ENCODE results near the gene MTFMT.
"Not testable (repeated sequence)": the region's sequence is repeated elsewhere in the genome, so short reads cannot be mapped to it uniquely, and the experiment has no call there.

The MTFMT gene

DNA sequence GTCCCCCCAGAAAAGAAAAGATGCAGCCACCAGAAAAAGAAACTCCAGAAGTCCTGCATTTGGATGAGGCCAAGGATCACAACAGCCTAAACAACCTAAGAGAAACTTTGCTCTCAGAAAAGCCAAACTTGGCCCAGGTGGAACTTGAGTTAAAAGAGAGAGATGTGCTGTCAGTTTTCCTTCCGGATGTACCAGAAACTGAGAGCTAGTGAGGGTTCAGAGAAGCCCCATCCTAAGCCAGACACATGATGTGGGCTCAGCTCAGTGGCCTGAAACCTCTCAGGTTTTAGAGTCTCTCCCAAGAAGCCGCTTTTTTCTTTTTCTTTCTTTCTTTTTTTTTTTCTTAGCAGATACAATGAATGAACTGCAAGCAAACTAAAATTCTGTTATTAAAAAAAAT lies 23.5 kb upstream of the MTFMT start:
- H3K27ac ChIP-seq: no peak overlapping the region
- no peak for DNase-seq
- H3K36me3 ChIP-seq (replicated peaks): no peaks in the 10 kb centered on the region
- in situ Hi-C loops (cut with HindIII; ENCODE audit: low pct_ligation_motif_present, low sequenced_read_pairs): no loop called here
- H3K27me3 ChIP-seq (replicated peaks): no peaks in the 10 kb centered on the region
- H3K4me3 ChIP-seq (ENCODE audit: low read depth, low read length): no peak overlapping the region
- TF ChIP-seq, protein P1, sequence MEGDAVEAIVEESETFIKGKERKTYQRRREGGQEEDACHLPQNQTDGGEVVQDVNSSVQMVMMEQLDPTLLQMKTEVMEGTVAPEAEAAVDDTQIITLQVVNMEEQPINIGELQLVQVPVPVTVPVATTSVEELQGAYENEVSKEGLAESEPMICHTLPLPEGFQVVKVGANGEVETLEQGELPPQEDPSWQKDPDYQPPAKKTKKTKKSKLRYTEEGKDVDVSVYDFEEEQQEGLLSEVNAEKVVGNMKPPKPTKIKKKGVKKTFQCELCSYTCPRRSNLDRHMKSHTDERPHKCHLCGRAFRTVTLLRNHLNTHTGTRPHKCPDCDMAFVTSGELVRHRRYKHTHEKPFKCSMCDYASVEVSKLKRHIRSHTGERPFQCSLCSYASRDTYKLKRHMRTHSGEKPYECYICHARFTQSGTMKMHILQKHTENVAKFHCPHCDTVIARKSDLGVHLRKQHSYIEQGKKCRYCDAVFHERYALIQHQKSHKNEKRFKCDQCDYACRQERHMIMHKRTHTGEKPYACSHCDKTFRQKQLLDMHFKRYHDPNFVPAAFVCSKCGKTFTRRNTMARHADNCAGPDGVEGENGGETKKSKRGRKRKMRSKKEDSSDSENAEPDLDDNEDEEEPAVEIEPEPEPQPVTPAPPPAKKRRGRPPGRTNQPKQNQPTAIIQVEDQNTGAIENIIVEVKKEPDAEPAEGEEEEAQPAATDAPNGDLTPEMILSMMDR (IDR thresholded peaks at IDR 0.05; ENCODE audit: low read depth, low read length, missing control alignments): no peak

DNA sequence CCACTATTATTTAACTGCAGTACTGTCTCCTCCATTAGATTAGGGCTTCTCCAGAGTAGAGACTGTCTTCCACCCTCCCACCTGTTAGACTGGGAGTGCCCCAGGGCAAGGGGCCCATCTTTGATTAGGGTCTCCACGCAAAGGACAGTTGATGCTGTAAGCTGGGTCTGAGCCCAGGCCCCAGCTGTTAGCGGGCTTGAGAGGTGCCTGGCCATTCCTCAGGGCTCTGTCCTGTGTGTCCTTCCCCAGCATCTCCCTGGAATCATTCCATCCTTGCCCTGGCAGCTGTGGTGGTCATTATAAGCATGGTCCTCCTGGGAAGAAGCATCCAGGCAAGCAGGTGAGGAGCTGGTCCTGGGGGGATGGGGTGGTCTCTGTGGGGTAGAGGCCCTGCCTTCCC lies 21.8 kb upstream of the MTFMT start:
- TF ChIP-seq, protein P1 (IDR thresholded peaks at IDR 0.05; ENCODE audit: low read depth, low read length, missing control alignments): no peak
- Histone ChIP-seq H3K4me3 (ENCODE audit: low read depth, low read length) (no peak overlapping the region), H3K27me3 (replicated peaks) (no peaks in the 10 kb centered on the region), H3K36me3 (replicated peaks) (no peaks in the 10 kb centered on the region), H3K27ac (no peak overlapping the region)
- in situ Hi-C loops (cut with HindIII; ENCODE audit: low pct_ligation_motif_present, low sequenced_read_pairs): no loop called here
- DNase-seq: no peak

DNA sequence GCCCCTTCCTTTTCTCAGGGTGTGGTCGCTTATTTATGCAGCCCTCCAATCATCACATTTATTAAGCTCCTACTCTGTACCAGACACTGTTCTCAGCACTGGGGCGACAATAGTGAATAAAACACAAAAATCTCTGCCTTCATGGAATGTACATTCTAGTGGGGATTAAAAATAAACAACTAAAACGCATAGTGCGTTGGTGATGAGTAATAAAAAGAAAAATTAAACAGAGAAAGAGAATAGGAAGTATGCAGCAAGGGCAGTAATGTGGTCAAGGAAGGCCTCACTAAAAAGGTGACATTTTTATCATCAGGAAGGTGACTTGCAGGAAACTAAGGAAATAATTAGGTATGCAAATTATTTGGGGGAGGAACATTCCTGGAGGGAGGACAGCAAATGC lies 20.8 kb upstream of the MTFMT start:
- in situ Hi-C loops (cut with HindIII; ENCODE audit: low pct_ligation_motif_present, low sequenced_read_pairs): no loop called here
- no peaks in the 10 kb centered on the region for H3K36me3 ChIP-seq (replicated peaks)
- H3K27me3 ChIP-seq (replicated peaks): no peaks in the 10 kb centered on the region
- H3K27ac ChIP-seq: no peak overlapping the region
- DNase-seq: no peak
- TF ChIP-seq, protein P1 (IDR thresholded peaks at IDR 0.05; ENCODE audit: low read depth, low read length, missing control alignments): no peak
- no peak overlapping the region for H3K4me3 ChIP-seq (ENCODE audit: low read depth, low read length)

DNA sequence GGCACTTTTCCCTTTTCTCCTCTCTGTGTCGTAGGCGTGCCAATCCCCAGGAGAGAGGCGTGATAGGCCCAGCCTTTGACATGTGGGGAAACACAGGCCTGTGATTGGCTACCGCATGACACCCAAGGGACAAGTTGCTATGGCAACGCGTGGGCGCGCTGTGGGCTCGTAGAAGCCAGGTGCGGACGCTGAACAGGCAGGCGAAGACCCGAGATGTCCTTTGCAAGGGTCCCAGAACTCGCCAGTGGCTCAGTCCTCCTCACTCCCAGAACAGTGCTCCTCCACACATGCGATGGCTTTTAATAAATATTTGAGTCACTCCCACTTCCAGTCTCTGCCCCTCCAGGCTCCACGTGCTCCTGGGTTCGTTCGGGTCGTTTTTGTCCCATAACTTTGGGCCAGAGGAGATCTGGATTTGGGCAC lies 20.0 kb upstream of the MTFMT start:
- DNase-seq: peak; percentile 93
- TF ChIP-seq, protein P1 (IDR thresholded peaks at IDR 0.05; ENCODE audit: low read depth, low read length, missing control alignments): no peak
- Histone ChIP-seq H3K4me3 (ENCODE audit: low read depth, low read length) (peak overlapping the region; percentile 50), H3K27ac (no peak overlapping the region), H3K27me3 (replicated peaks) (no peaks in the 10 kb centered on the region), H3K36me3 (replicated peaks) (no peaks in the 10 kb centered on the region)
- in situ Hi-C loops (cut with HindIII; ENCODE audit: low pct_ligation_motif_present, low sequenced_read_pairs): no loop called here

DNA sequence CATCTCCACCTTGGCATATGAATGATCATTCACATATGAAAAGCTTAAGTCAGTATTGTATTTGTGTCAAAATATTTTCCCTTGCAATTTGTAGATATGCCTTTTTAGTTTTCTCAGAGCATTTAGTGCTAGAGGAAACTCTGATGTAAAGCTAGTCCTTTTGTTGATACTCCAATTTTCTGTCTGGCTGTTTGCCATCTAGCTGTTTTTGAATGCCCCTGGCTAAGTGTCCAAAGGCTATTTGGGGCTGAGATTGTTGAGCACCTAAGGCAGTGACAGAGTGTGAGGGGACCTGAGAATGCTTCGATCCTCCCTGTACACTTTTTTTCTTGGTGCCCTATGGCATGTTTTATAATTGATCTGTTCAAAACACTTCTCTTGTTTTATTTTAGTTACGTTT lies 18.8 kb upstream of the MTFMT start:
- no peak for DNase-seq
- TF ChIP-seq, protein P1 (IDR thresholded peaks at IDR 0.05; ENCODE audit: low read depth, low read length, missing control alignments): no peak
- in situ Hi-C loops (cut with HindIII; ENCODE audit: low pct_ligation_motif_present, low sequenced_read_pairs): no loop called here

DNA sequence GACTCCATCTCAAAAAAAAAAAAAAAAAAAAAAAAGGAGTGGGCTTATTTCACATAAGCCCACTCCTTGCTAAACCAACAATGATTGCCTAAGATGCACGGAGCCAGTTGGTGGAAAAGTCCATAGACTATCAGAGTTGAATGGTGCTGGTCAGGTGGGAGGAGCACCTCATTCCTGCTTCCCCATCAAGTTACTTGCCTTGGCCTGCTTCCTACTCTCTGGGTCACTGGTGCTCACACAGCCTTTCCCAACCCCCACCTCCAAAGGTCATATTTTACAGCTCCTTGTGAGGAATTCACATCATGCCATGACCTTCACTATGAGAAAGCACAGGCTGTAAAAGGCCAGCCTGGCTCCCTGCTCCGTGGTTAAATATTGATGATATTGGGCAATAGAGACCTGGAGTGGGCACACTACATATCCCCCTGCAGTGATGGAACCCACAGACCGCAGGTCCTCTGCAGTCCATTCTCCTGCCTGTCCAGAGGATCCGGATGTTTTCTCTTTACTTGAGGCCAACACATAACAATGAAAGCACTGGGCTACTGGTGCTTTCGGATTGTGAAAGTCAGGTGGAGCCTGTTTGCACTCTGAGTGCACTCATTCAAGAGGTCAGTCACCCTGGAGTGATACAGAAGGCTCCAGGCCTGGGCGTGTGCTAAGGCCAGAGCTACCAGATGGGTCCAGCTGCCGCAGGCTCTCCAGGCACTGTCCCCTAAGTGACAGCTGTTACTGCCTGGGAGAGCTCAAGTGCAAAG lies 15.5 kb upstream of the MTFMT start, which contains the start of gene SLC51B:
Gene SLC51B, plus strand, starts transcription at position 664 of the 758 bp plus-strand sequence. CDS start 4,618 bp downstream, outside the sequence.
- H3K27ac ChIP-seq: no peak within 1 kb of the TSS
- H3K4me3 ChIP-seq (ENCODE audit: low read depth, low read length): no peak within 1 kb of the TSS
- TF ChIP-seq, protein P1 (IDR thresholded peaks at IDR 0.05; ENCODE audit: low read depth, low read length, missing control alignments): no peak
- H3K27me3 ChIP-seq (replicated peaks): no peaks in the 10 kb centered on the region
- DNase-seq: no peak
- no peaks in the 10 kb centered on the region for H3K36me3 ChIP-seq (replicated peaks)
- in situ Hi-C loops (cut with HindIII; ENCODE audit: low pct_ligation_motif_present, low sequenced_read_pairs): no loop called here

More for the DNA sequence above, 18.8 kb upstream of the MTFMT start:
- H3K27ac ChIP-seq: no peak overlapping the region
- H3K36me3 ChIP-seq (replicated peaks): no peaks in the 10 kb centered on the region
- H3K27me3 ChIP-seq (replicated peaks): no peaks in the 10 kb centered on the region
- H3K4me3 ChIP-seq (ENCODE audit: low read depth, low read length): no peak overlapping the region

DNA sequence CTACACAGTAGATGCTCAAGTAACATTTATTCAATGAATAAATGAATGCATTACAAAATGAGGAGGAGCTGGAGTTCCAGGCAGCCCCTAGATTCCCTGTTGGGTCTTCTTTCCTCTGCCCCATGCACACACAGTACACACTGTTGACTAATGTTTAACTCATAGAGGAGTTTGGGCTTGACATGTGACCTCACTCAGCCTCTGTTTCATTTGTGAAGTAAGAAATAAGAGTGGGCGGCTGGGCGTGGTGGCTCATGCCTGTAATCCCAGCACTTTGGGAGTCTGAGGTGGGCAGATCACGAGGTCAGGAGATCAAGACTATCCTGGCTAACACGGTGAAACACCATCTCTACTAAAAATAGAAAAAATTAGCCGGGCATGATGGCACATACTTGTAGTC lies 14.8 kb upstream of the MTFMT start:
- in situ Hi-C loops (cut with HindIII; ENCODE audit: low pct_ligation_motif_present, low sequenced_read_pairs); H3K36me3 ChIP-seq (replicated peaks); H3K27me3 ChIP-seq (replicated peaks); H3K4me3 ChIP-seq (ENCODE audit: low read depth, low read length); H3K27ac ChIP-seq: not testable (repeated sequence)
- peak; percentile 65 for DNase-seq

Data from brain microvascular endothelial cell (primary cell).